ENCODE results near the gene RGS10.

RGS10 gene

DNA sequence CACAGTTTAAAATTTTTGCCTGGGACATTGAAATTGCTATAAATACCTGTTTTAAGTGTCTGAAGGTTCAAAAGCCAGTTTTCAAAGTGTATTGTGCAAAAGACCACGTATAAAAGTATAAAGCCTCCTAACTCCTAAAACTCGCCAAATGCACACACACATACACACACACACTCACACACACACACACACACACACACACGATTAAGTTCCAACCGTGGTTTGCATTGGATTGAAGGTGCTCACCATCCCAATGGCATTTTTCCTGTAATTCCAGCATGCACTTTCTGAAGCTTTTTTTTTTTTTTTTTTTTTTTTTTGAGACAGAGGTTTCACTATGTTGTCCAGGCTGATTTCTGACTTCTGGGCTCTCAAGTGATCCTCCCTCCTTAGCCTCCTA lies 2.8 kb upstream of the RGS10 start:
- TF ChIP-seq, protein P1, sequence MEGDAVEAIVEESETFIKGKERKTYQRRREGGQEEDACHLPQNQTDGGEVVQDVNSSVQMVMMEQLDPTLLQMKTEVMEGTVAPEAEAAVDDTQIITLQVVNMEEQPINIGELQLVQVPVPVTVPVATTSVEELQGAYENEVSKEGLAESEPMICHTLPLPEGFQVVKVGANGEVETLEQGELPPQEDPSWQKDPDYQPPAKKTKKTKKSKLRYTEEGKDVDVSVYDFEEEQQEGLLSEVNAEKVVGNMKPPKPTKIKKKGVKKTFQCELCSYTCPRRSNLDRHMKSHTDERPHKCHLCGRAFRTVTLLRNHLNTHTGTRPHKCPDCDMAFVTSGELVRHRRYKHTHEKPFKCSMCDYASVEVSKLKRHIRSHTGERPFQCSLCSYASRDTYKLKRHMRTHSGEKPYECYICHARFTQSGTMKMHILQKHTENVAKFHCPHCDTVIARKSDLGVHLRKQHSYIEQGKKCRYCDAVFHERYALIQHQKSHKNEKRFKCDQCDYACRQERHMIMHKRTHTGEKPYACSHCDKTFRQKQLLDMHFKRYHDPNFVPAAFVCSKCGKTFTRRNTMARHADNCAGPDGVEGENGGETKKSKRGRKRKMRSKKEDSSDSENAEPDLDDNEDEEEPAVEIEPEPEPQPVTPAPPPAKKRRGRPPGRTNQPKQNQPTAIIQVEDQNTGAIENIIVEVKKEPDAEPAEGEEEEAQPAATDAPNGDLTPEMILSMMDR (IDR thresholded peaks at IDR 0.05; ENCODE audit: extremely low read depth, insufficient read depth, missing control alignments), result no peak
- in situ Hi-C loops (cut with MboI; ENCODE audit: low pct_unique_long_range_greater_than_20kb, low sequenced_read_pairs, unreplicated experiment), result no loop called here
- DNase-seq (ENCODE audit: low spot score), result no peak

DNA sequence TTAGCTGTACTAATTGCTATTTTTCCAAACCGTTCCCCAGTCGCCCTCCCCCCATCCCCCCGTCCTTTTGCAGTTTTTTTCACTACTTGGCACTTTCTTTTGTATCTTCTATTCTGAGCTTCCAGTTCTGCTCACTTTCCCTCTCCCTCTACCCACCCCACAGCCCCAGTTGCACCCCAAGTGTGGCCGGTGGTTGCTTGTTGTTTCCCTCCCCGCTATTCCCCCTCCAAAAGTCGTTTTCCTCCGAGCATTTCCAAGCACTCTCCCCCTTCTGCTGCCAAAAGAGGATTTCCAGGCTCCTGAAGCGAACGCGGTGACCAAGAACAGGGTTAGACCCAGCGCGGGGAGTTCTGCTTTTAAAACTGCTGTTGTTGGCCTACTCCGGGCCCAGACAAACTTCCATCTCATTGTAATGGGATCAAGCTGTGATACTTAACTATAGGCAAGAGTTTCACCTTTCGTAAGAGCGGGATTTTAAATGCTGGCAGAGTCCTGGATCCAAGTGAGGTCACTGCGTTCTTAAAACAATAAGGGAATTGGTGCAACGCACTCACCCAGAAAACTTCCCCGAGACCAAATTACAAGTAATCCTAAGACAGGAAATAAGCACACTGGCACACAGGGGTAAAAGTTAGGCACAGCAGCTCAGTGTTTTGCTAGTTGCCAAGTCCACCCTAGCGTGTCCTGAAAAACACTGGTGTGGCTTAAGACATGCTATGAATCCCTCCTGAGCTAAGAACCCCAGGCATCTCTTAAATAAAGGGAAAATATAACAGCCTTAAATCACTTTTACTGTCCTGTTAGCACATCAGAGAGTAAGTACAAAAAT lies 1.5 kb upstream of the RGS10 start:
- in situ Hi-C loops (cut with MboI; ENCODE audit: low pct_unique_long_range_greater_than_20kb, low sequenced_read_pairs, unreplicated experiment), result no loop called here
- TF ChIP-seq, protein P1 (IDR thresholded peaks at IDR 0.05; ENCODE audit: extremely low read depth, insufficient read depth, missing control alignments), result no peak
- DNase-seq (ENCODE audit: low spot score), result no peak

DNA sequence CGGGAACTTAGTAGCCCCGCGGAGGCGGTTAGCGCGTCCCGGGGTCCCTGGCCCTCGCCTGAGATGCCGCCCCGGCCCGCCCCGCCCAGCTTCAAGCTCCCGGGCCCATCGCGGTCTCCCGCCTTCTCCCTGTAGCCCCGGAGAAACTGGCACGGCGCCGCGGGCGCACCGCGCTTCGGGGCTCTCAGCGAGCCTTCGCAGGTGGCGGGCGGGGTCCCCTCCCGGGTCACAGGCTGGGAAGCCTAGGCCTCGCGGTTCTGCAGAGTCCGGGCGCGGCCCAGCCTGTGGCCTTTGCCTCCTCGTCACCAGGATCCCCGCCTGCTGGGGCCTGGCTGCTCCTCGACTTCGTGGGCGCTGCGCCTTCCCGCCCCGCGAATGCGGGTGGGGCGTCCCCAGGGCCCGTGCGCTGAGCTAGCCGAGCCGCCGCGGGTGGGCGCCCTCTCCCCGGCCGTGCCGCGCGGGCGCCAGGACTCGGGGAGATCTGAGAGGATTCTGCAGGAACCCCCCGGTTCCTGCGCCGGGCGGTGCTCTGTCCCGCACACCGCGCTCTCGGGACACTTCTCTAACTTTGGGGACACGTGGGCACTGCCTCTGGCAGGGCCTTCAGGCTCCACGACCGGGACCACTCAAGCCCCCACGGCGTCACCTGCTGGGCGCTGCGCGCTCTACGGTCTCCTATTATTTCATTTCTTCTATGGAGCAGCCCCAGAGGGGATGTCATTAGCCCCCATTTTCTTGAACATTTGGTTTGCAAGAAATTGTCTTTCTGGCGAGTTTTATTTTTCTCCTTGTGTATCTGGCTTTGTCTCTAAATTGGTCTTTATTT lies 682 bp upstream of the RGS10 start:
- TF ChIP-seq, protein P1 (IDR thresholded peaks at IDR 0.05; ENCODE audit: extremely low read depth, insufficient read depth, missing control alignments), result peak; percentile 73
- peak; percentile 81 for DNase-seq (ENCODE audit: low spot score)
- in situ Hi-C loops (cut with MboI; ENCODE audit: low pct_unique_long_range_greater_than_20kb, low sequenced_read_pairs, unreplicated experiment), result no loop called here

DNA sequence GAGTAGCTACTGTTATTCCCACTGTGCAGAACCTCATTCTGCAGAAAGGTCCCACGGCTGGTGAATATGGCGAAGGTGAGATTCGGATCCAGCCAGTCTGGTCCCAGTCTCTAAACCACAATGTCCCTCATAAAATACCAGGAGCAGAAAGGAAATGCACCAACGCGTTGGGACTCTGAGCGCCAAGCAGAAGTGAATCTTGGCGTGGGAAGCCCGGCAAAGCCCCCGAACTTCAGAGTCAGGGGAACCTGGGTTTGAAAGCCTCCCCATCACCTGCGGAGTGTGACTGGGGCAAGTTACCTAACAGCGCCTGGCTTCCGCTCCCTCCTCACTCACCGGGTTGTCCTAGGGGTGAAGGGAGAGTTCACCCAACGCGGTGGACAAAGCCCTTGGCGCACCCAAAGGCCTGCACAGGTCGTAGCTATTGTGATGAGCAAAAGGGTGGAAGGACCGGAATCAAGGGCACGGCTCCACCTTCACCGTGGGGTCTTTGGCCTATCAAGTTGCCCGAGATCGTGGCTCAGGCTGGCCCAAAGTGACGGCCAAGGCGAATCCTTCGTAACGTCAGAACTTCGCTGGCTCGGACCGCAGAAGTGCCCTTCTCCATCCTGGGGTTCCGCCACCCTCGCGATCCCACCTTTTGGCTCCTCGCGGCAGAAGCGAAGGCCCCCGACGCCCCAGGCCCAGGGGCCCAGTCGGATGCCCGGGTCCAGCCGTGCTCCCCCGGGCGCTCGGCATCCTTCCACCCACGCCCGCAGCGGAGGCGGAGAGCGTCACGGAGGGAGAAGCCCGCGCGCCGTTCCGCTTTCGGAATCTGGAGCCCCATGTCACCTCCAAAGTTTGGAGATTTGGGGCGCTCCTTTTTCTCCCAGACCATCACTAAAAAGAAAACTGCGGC lies 811 bp downstream of the RGS10 start:
- in situ Hi-C loops (cut with MboI; ENCODE audit: low pct_unique_long_range_greater_than_20kb, low sequenced_read_pairs, unreplicated experiment), result no loop called here
- DNase-seq (ENCODE audit: low spot score), result peak; percentile 50
- TF ChIP-seq, protein P1 (IDR thresholded peaks at IDR 0.05; ENCODE audit: extremely low read depth, insufficient read depth, missing control alignments), result no peak

DNA sequence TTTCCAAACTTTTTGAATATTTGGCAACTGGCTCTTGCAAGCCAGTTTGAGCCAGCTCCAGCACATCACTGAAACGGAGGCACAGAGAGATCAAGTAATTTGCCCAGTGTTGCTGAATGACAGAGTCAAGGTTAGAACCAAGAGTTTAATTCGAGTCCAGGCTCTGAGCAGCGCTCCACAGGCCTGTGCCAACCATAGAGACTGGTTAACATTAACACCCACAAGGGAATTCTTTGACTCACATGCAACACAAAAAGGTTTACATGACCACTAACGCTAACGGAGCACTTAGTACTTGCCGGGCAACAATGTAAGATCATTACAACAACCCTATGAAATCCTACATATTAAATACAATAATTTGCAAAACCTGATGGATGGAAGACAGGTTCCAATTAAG lies 1.5 kb downstream of the RGS10 start:
- DNase-seq (ENCODE audit: low spot score), result no peak
- in situ Hi-C loops (cut with MboI; ENCODE audit: low pct_unique_long_range_greater_than_20kb, low sequenced_read_pairs, unreplicated experiment), result no loop called here
- TF ChIP-seq, protein P1 (IDR thresholded peaks at IDR 0.05; ENCODE audit: extremely low read depth, insufficient read depth, missing control alignments), result no peak

DNA sequence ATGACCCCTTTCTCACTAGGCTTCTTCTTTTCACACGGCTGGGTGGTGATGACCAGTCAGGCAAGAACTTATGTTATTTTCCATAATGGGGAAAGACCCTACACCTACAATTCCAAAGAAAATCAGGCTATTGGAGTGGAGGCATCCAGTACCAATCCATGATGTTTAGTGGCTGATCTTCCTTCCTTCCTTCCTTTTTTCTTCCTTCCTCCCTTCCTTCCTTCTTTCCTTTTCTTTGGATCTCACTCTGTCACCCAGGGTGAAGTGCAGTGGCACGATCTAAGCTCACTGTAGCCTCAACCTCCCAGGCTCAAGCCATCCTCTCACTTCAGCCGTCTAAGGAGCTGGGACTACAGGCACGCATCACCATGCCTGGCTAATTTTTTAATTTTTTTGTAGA lies 2.5 kb downstream of the RGS10 start:
- TF ChIP-seq, protein P1 (IDR thresholded peaks at IDR 0.05; ENCODE audit: extremely low read depth, insufficient read depth, missing control alignments), result no peak
- no peak for DNase-seq (ENCODE audit: low spot score)
- in situ Hi-C loops (cut with MboI; ENCODE audit: low pct_unique_long_range_greater_than_20kb, low sequenced_read_pairs, unreplicated experiment), result no loop called here

All from GM13977 (cell line).